Measurements from ENCODE around the gene PHETA1. TPM values are rescaled to one million over a fixed set of nuclear protein-coding genes. Genes with fewer than 3 reads are reported as not detected.

Gene PHETA1
- total RNA-seq, 5 donors from 2014 or later (not counting 1 experiment from before 2014, with no cell fraction given) = 1.4 to 6.2 (median 5.4) TPM

GRCh38 chr12:111349748-111350520 is 19.0 kb downstream of the PHETA1 start:
- WGBS (ENCODE audit: insufficient coverage) = no CpG with 5 or more reads among the region's 17 CpGs
- H3K36me3 Mint-ChIP-seq = no peaks in the 10 kb centered on the region
- no peaks in the 10 kb centered on the region for H3K36me3 ChIP-seq (ENCODE audit: control insufficient read depth in 2 of 2, extremely low read depth in 1 of 2, insufficient read depth in 1 of 2, low read length in 1 of 2)
- H3K27ac Mint-ChIP-seq = no peak overlapping the region
- POLR2A ChIA-PET = no interaction called here
- CTCF ChIA-PET = no interaction called here
- no peak overlapping the region for H3K4me3 ChIP-seq (ENCODE audit: control insufficient read depth in 1 of 2, extremely low read depth in 1 of 2, low read length in 1 of 2)
- H3K4me1 Mint-ChIP-seq = no peaks in the 10 kb centered on the region
- ATAC-seq (replicated peaks in 1 of 4) (no peak), DNase-seq (no peak)
- H3K27me3 Mint-ChIP-seq = no peaks in the 10 kb centered on the region
- no peaks in the 10 kb centered on the region for H3K4me1 ChIP-seq (ENCODE audit: control insufficient read depth in 1 of 2, extremely low read depth in 1 of 2, insufficient read depth in 2 of 2, low read length in 2 of 2)
- peaks cover 0 to 6% of the 10 kb centered on the region in 2 experiments for H3K27me3 ChIP-seq (replicated peaks in 1 of 2; ENCODE audit: control insufficient read depth in 2 of 2, extremely low read depth in 1 of 2, insufficient read depth in 2 of 2, low read length in 1 of 2)
- H3K27ac ChIP-seq (ENCODE audit: low read length) = no peak overlapping the region
- H3K4me3 Mint-ChIP-seq = no peak overlapping the region
- no peaks in the 10 kb centered on the region for H3K9me3 ChIP-seq
- peaks cover 0 to 15% (median 3%) of the 10 kb centered on the region in 3 donors for H3K9me3 Mint-ChIP-seq

- H3K27ac ChIP-seq (ENCODE audit: low read length) = no peak overlapping the region
- ATAC-seq (replicated peaks in 1 of 4) = no peak
- H3K4me1 ChIP-seq (ENCODE audit: control insufficient read depth in 1 of 2, extremely low read depth in 1 of 2, insufficient read depth in 2 of 2, low read length in 2 of 2) = no peaks in the 10 kb centered on the region
- peaks cover 0 to 15% (median 3%) of the 10 kb centered on the region in 3 donors for H3K9me3 Mint-ChIP-seq
- H3K4me3 ChIP-seq (ENCODE audit: control insufficient read depth in 1 of 2, extremely low read depth in 1 of 2, low read length in 1 of 2) = no peak overlapping the region
- H3K27ac Mint-ChIP-seq = no peak overlapping the region
- H3K36me3 Mint-ChIP-seq = no peaks in the 10 kb centered on the region
- H3K27me3 ChIP-seq (replicated peaks in 1 of 2; ENCODE audit: control insufficient read depth in 2 of 2, extremely low read depth in 1 of 2, insufficient read depth in 2 of 2, low read length in 1 of 2) = peaks cover 0 to 9% of the 10 kb centered on the region in 2 experiments
- H3K4me1 Mint-ChIP-seq = no peaks in the 10 kb centered on the region
- no peaks in the 10 kb centered on the region for H3K27me3 Mint-ChIP-seq
- WGBS (ENCODE audit: insufficient coverage) = 95% methylated on average over 7 of the region's 11 CpGs
- no peak for DNase-seq
- no peaks in the 10 kb centered on the region for H3K36me3 ChIP-seq (ENCODE audit: control insufficient read depth in 2 of 2, extremely low read depth in 1 of 2, insufficient read depth in 1 of 2, low read length in 1 of 2)
- ChIA-PET POLR2A (no interaction called here), CTCF (no interaction called here)
- no peaks in the 10 kb centered on the region for H3K9me3 ChIP-seq
- H3K4me3 Mint-ChIP-seq = no peak overlapping the region
Measured at GRCh38 chr12:111349101-111349747, 19.7 kb downstream of the PHETA1 start.

GRCh38 chr12:111347891-111348644 is 20.8 kb downstream of the PHETA1 start:
- no peaks in the 10 kb centered on the region for H3K36me3 ChIP-seq (ENCODE audit: control insufficient read depth in 2 of 2, extremely low read depth in 1 of 2, insufficient read depth in 1 of 2, low read length in 1 of 2)
- Mint-ChIP-seq H3K27me3 (peaks cover 0 to 3% of the 10 kb centered on the region in 2 donors), H3K36me3 (peaks cover 2% of the 10 kb centered on the region), H3K27ac (no peak overlapping the region), H3K4me3 (no peak overlapping the region), H3K4me1 (no peaks in the 10 kb centered on the region), H3K9me3 (peaks cover 0 to 18% (median 3%) of the 10 kb centered on the region in 3 donors)
- ChIA-PET CTCF (no interaction called here), POLR2A (no interaction called here)
- no peak overlapping the region for H3K4me3 ChIP-seq (ENCODE audit: control insufficient read depth in 1 of 2, extremely low read depth in 1 of 2, low read length in 1 of 2)
- ATAC-seq (replicated peaks in 1 of 4) (no peak), DNase-seq (no peak)
- H3K27me3 ChIP-seq (replicated peaks in 1 of 2; ENCODE audit: control insufficient read depth in 2 of 2, extremely low read depth in 1 of 2, insufficient read depth in 2 of 2, low read length in 1 of 2) = peaks cover 0 to 9% of the 10 kb centered on the region in 2 experiments
- no peak overlapping the region for H3K27ac ChIP-seq (ENCODE audit: low read length)
- WGBS (ENCODE audit: insufficient coverage) = 94% methylated on average over 10 of the region's 18 CpGs
- H3K9me3 ChIP-seq = no peaks in the 10 kb centered on the region
- H3K4me1 ChIP-seq (ENCODE audit: control insufficient read depth in 1 of 2, extremely low read depth in 1 of 2, insufficient read depth in 2 of 2, low read length in 2 of 2) = no peaks in the 10 kb centered on the region

- Mint-ChIP-seq H3K27me3 (peaks cover 0 to 3% of the 10 kb centered on the region in 2 donors), H3K4me1 (no peaks in the 10 kb centered on the region), H3K27ac (no peak overlapping the region), H3K36me3 (peaks cover 2% of the 10 kb centered on the region), H3K9me3 (peaks cover 0 to 14% (median 3%) of the 10 kb centered on the region in 3 donors), H3K4me3 (no peak overlapping the region)
- Histone ChIP-seq H3K27me3 (replicated peaks in 1 of 2; ENCODE audit: control insufficient read depth in 2 of 2, extremely low read depth in 1 of 2, insufficient read depth in 2 of 2, low read length in 1 of 2) (peaks cover 0 to 11% of the 10 kb centered on the region in 2 experiments), H3K27ac (ENCODE audit: low read length) (no peak overlapping the region), H3K36me3 (ENCODE audit: control insufficient read depth in 2 of 2, extremely low read depth in 1 of 2, insufficient read depth in 1 of 2, low read length in 1 of 2) (no peaks in the 10 kb centered on the region), H3K9me3 (no peaks in the 10 kb centered on the region), H3K4me1 (ENCODE audit: control insufficient read depth in 1 of 2, extremely low read depth in 1 of 2, insufficient read depth in 2 of 2, low read length in 2 of 2) (no peaks in the 10 kb centered on the region), H3K4me3 (ENCODE audit: control insufficient read depth in 1 of 2, extremely low read depth in 1 of 2, low read length in 1 of 2) (no peak overlapping the region)
- 50% methylated on average over 1 of the region's 4 CpGs for WGBS (ENCODE audit: insufficient coverage)
- ChIA-PET CTCF (no interaction called here), POLR2A (no interaction called here)
- DNase-seq (no peak), ATAC-seq (replicated peaks in 1 of 4) (no peak)
Measured at GRCh38 chr12:111344254-111344875, 24.5 kb downstream of the PHETA1 start.

DNA sequence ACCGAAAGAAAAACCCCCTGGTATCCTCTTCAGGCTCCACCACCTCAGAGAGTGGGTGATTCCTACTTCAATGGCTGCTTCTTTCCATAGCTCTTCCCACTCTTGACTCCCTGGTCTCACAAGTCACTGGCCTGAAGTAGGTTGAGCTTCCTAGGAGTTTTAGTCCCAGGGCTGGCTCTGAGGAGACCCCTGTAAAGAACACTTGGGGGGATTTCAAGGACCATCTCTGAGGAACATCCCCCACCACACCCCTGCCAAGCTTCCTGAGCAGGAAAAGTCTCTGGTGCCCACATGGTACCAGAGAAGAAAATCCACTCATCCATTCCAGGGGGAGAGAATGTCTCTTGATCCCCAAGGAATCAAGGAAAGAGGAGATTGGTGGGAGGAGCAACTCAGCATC is 25.7 kb downstream of the PHETA1 start:
- Histone ChIP-seq H3K27me3 (replicated peaks in 1 of 2; ENCODE audit: control insufficient read depth in 2 of 2, extremely low read depth in 1 of 2, insufficient read depth in 2 of 2, low read length in 1 of 2) (peaks cover 0 to 11% of the 10 kb centered on the region in 2 experiments), H3K9me3 (no peaks in the 10 kb centered on the region), H3K36me3 (ENCODE audit: control insufficient read depth in 2 of 2, extremely low read depth in 1 of 2, insufficient read depth in 1 of 2, low read length in 1 of 2) (no peaks in the 10 kb centered on the region), H3K4me3 (ENCODE audit: control insufficient read depth in 1 of 2, extremely low read depth in 1 of 2, low read length in 1 of 2) (no peak overlapping the region), H3K4me1 (ENCODE audit: control insufficient read depth in 1 of 2, extremely low read depth in 1 of 2, insufficient read depth in 2 of 2, low read length in 2 of 2) (no peaks in the 10 kb centered on the region), H3K27ac (ENCODE audit: low read length) (no peak overlapping the region)
- ChIA-PET POLR2A (no interaction called here), CTCF (no interaction called here)
- peaks cover 2% of the 10 kb centered on the region for H3K36me3 Mint-ChIP-seq
- H3K27me3 Mint-ChIP-seq = peaks cover 0 to 3% of the 10 kb centered on the region in 2 donors
- ATAC-seq (replicated peaks in 1 of 4) (no peak), DNase-seq (no peak)
- no peak overlapping the region for H3K27ac Mint-ChIP-seq
- H3K4me1 Mint-ChIP-seq = no peaks in the 10 kb centered on the region
- no CpG with 5 or more reads among the region's 1 CpG for WGBS (ENCODE audit: insufficient coverage)
- peaks cover 0 to 3% (median 3%) of the 10 kb centered on the region in 3 donors for H3K9me3 Mint-ChIP-seq
- no peak overlapping the region for H3K4me3 Mint-ChIP-seq

GRCh38 chr12:111342376-111342775 is 26.5 kb downstream of the PHETA1 start:
- H3K4me3 ChIP-seq (ENCODE audit: control insufficient read depth in 1 of 2, extremely low read depth in 1 of 2, low read length in 1 of 2) = no peak overlapping the region
- ChIA-PET POLR2A (no interaction called here), CTCF (no interaction called here)
- Mint-ChIP-seq H3K36me3 (peaks cover 2% of the 10 kb centered on the region), H3K27me3 (peaks cover 0 to 3% of the 10 kb centered on the region in 2 donors), H3K4me3 (no peak overlapping the region), H3K27ac (no peak overlapping the region), H3K9me3 (peaks cover 0 to 3% (median 3%) of the 10 kb centered on the region in 3 donors), H3K4me1 (no peaks in the 10 kb centered on the region)
- DNase-seq (no peak), ATAC-seq (replicated peaks in 1 of 4) (no peak)
- no peaks in the 10 kb centered on the region for H3K4me1 ChIP-seq (ENCODE audit: control insufficient read depth in 1 of 2, extremely low read depth in 1 of 2, insufficient read depth in 2 of 2, low read length in 2 of 2)
- H3K27ac ChIP-seq (ENCODE audit: low read length) = no peak overlapping the region
- 93% methylated on average over 5 of the region's 8 CpGs for WGBS (ENCODE audit: insufficient coverage)
- H3K27me3 ChIP-seq (replicated peaks in 1 of 2; ENCODE audit: control insufficient read depth in 2 of 2, extremely low read depth in 1 of 2, insufficient read depth in 2 of 2, low read length in 1 of 2) = peaks cover 0 to 14% of the 10 kb centered on the region in 2 experiments
- H3K9me3 ChIP-seq = no peaks in the 10 kb centered on the region
- H3K36me3 ChIP-seq (ENCODE audit: control insufficient read depth in 2 of 2, extremely low read depth in 1 of 2, insufficient read depth in 1 of 2, low read length in 1 of 2) = no peaks in the 10 kb centered on the region
